ENCODE data around the gene KCNJ16.
"Not testable (repeated sequence)": the region's sequence is repeated elsewhere in the genome, so short reads cannot be mapped to it uniquely, and the experiment has no call there.

The KCNJ16 gene

DNA sequence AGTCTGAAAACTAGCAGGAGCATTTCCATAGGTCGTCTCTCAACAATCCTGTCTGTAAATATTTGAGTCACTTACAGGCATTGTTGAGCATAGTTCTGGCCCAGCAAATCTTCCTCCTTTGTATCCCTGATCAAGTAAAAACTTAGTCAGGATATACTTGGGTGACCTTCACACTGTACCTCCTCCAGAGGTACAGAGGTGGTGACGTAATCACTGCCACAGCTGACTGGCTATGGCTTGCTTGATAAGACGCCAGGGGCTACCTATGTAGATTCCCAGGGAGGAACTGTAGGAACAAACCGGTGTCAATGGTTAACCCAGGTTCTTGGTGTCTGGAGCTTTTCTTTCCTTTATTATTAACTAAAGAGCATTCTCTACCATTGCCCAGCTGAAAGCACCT lies at the start of gene KCNJ16:
KCNJ16 (plus strand) TSS at position 270 of the 400 bp plus-strand sequence. CDS start 56,863 bp downstream, outside the sequence.
- H3K4me1 ChIP-seq (ENCODE audit: control insufficient read depth, insufficient read depth, low read length), result no peaks in the 10 kb centered on the region
- H3K27me3 ChIP-seq (ENCODE audit: control insufficient read depth, insufficient read depth, low read length), result no peaks in the 10 kb centered on the region
- no peak within 1 kb of the TSS for H3K4me3 ChIP-seq (ENCODE audit: low read length)
- no peak within 1 kb of the TSS for H3K27ac ChIP-seq (ENCODE audit: low read depth, low read length)
- no peak within 1 kb of the TSS for H3K9ac ChIP-seq (ENCODE audit: low read length)
- H3K36me3 ChIP-seq (ENCODE audit: control insufficient read depth, insufficient read depth, low read length), result no peaks in the 10 kb centered on the region

DNA sequence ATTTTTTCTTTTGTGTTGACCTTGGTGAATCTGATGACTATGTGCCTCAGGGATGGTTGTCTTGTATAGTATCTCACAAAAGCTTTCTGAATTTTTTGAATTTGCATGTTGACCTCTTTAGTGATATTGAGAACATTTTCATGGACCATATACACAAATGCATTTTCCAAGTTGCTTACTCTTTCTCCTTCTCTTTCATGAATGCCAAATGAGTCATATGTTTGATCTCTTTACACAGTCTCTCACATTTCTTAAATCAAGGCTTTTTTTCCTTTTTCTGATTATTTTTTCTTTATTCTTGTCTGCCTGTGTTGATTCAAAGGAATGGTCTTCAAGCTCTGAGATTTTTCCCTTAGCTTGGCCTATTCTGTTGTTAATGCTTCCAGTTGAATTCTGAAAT lies 46.6 kb upstream of the KCNJ16 start:
- no peaks in the 10 kb centered on the region for H3K27me3 ChIP-seq (ENCODE audit: control insufficient read depth, insufficient read depth, low read length)
- H3K4me3 ChIP-seq (ENCODE audit: low read length), result no peak overlapping the region
- no peaks in the 10 kb centered on the region for H3K4me1 ChIP-seq (ENCODE audit: control insufficient read depth, insufficient read depth, low read length)
- no peak overlapping the region for H3K9ac ChIP-seq (ENCODE audit: low read length)
- no peaks in the 10 kb centered on the region for H3K36me3 ChIP-seq (ENCODE audit: control insufficient read depth, insufficient read depth, low read length)
- no peak overlapping the region for H3K27ac ChIP-seq (ENCODE audit: low read depth, low read length)

DNA sequence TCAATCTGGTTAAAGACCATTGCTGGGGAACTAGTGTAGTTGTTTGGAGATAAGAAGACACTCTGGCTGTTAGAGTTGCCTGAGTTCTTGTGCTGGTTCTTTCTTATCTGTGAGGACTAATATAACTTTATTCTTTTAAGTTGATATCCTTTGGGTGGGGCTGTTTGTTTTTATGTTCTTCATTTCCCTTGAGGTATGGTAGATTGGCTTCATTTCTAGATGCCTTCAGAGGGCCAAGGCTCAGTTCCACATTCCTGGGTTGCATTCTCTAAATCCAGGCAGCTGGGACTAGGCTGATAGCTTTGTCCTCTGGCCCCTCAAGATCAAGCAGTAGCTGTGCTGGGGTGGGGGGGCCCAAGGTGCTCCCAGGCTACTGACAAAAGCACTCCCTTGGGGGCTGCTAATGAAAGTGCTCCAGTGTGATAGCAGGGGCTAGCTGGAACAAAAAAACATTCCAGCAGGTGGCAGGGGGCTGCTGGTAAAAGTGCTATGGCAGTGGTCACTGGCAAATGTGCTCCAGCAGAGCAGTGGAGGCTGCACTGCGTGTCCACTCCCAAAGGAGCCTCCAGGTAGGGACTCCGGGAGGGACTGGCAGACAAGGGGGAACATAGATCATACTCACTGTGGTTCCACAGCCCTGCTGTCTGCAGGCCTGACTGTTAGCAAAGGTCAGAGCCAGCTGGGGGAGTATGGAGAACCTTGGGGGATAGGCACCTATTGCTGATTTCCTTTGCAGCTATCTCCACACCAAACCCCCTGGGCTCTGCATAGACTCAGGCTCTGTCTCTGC lies 45.9 kb upstream of the KCNJ16 start:
- Histone ChIP-seq H3K4me3 (ENCODE audit: low read length) (no peak overlapping the region), H3K27ac (ENCODE audit: low read depth, low read length) (no peak overlapping the region), H3K27me3 (ENCODE audit: control insufficient read depth, insufficient read depth, low read length) (no peaks in the 10 kb centered on the region), H3K36me3 (ENCODE audit: control insufficient read depth, insufficient read depth, low read length) (no peaks in the 10 kb centered on the region), H3K4me1 (ENCODE audit: control insufficient read depth, insufficient read depth, low read length) (no peaks in the 10 kb centered on the region), H3K9ac (ENCODE audit: low read length) (no peak overlapping the region)

DNA sequence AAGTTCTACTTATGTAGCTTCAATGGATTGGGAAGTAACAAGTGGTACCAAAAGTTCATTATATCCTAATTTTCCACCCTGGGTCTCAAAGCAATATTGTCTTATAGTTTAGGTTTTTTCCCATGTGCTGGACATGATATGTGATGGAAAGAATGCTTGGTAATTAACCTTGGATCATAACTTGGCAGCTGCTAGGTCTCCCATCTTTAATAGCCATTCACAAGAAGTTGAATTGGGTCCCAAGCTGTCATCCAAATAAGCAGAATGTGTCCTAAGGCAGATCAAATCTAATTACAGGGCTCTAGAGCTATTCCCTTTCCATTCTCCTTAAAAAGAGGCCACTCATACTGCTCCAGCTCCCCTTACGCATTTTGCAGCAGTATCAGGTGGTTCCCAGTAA lies 44.7 kb upstream of the KCNJ16 start:
- no peaks in the 10 kb centered on the region for H3K36me3 ChIP-seq (ENCODE audit: control insufficient read depth, insufficient read depth, low read length)
- no peak overlapping the region for H3K4me3 ChIP-seq (ENCODE audit: low read length)
- no peak overlapping the region for H3K9ac ChIP-seq (ENCODE audit: low read length)
- no peak overlapping the region for H3K27ac ChIP-seq (ENCODE audit: low read depth, low read length)
- no peaks in the 10 kb centered on the region for H3K4me1 ChIP-seq (ENCODE audit: control insufficient read depth, insufficient read depth, low read length)
- H3K27me3 ChIP-seq (ENCODE audit: control insufficient read depth, insufficient read depth, low read length), result no peaks in the 10 kb centered on the region

DNA sequence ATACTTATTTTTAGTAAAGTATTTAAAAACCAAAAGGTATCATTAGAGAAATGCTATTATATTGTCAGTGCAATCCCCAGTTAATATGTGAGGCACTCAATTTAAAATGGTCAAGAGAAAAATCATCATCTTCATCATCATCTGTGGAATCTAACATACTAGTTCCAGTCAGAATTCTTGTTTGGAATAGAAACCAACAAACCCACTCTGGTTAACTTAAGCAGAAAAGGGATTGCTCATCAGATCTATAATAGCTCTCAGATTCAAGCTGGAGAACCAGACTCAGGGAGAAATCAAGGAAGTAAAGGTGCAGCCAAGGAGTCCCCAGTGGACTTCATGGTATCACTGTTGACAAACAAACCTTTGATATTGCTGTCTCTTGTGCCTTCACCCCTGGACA lies 43.7 kb upstream of the KCNJ16 start:
- Histone ChIP-seq H3K27ac (ENCODE audit: low read depth, low read length) (no peak overlapping the region), H3K9ac (ENCODE audit: low read length) (no peak overlapping the region), H3K36me3 (ENCODE audit: control insufficient read depth, insufficient read depth, low read length) (no peaks in the 10 kb centered on the region), H3K4me3 (ENCODE audit: low read length) (no peak overlapping the region), H3K4me1 (ENCODE audit: control insufficient read depth, insufficient read depth, low read length) (no peaks in the 10 kb centered on the region), H3K27me3 (ENCODE audit: control insufficient read depth, insufficient read depth, low read length) (no peaks in the 10 kb centered on the region)

DNA sequence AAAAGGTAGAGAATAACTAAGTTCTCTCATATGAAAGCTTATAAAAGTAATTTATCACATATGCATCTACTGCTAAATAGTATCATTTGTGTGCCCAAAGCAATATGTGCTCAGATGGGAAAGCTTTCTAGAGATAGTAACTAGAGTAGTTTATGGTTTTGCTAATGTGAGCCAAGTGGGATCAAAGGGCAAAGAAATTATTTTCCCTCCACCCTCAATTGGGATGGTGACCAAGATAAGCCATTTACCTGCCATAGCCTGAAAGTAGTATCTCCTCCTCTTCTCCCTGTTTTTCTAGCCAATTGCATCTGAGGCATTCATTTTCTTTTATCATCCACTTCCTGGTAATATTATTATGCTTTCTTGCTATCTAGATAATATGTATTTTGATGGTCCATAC lies 41.9 kb upstream of the KCNJ16 start:
- Histone ChIP-seq H3K36me3 (ENCODE audit: control insufficient read depth, insufficient read depth, low read length) (no peaks in the 10 kb centered on the region), H3K4me1 (ENCODE audit: control insufficient read depth, insufficient read depth, low read length) (no peaks in the 10 kb centered on the region), H3K27me3 (ENCODE audit: control insufficient read depth, insufficient read depth, low read length) (no peaks in the 10 kb centered on the region), H3K27ac (ENCODE audit: low read depth, low read length) (no peak overlapping the region), H3K4me3 (ENCODE audit: low read length) (no peak overlapping the region), H3K9ac (ENCODE audit: low read length) (no peak overlapping the region)

DNA sequence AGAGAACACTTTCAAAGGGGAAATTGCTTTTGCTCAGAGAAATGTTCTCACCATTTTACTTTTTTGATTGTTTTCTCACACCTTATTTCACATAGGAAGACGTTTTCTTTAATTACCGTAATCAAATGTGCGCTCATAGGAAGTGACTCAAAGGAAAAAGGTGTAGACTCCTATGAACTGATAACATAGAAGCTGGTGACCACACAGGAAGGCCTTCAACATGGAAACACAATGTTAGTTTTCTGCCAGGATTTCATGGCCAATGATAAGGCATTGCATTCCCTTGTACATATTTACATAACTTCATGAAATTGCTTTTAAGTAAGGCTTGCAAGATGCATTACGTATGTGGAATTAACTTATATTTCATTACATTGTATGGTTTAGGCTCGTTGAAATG lies 40.9 kb upstream of the KCNJ16 start:
- no peak overlapping the region for H3K27ac ChIP-seq (ENCODE audit: low read depth, low read length)
- no peaks in the 10 kb centered on the region for H3K27me3 ChIP-seq (ENCODE audit: control insufficient read depth, insufficient read depth, low read length)
- H3K36me3 ChIP-seq (ENCODE audit: control insufficient read depth, insufficient read depth, low read length), result no peaks in the 10 kb centered on the region
- no peaks in the 10 kb centered on the region for H3K4me1 ChIP-seq (ENCODE audit: control insufficient read depth, insufficient read depth, low read length)
- no peak overlapping the region for H3K9ac ChIP-seq (ENCODE audit: low read length)
- no peak overlapping the region for H3K4me3 ChIP-seq (ENCODE audit: low read length)

DNA sequence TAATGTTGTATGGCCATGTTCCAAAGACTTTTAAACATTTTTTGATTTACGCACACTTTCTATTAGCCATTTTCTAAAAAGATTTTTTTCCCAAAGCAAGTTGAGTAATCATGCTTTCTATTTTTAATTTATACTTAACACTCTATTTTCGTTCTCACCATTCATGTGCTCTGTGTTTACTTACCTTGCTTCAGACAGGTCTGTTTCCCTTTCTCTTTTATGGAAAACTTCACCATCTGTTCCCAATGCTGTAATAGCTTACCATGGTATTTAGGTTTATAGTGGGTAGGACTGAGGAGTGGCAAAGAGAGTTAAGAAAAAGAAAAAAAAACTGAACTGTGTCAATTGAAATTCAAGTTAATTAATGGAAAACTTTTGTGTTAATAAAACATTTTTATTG lies 37.5 kb upstream of the KCNJ16 start:
- no peak overlapping the region for H3K9ac ChIP-seq (ENCODE audit: low read length)
- no peaks in the 10 kb centered on the region for H3K36me3 ChIP-seq (ENCODE audit: control insufficient read depth, insufficient read depth, low read length)
- H3K27ac ChIP-seq (ENCODE audit: low read depth, low read length), result no peak overlapping the region
- H3K27me3 ChIP-seq (ENCODE audit: control insufficient read depth, insufficient read depth, low read length), result no peaks in the 10 kb centered on the region
- no peaks in the 10 kb centered on the region for H3K4me1 ChIP-seq (ENCODE audit: control insufficient read depth, insufficient read depth, low read length)
- no peak overlapping the region for H3K4me3 ChIP-seq (ENCODE audit: low read length)

DNA sequence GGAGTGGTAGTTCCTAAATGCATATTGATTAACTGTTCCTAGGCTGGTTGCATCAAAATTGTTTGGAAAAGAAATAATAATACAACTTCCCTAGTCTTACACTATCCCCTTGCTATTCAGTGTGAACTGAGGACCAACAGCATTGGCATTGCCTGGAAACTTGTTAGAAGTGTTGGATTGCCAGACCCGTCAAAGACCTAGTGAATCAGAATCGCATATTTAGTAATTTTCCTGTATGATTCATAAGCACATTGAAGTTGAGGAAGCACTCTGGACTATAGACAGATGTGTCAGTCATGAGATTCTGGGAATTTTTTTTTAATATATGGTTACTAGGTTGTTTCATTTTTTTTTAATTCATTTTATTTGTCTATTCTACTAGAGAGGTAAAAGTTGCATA lies 34.7 kb upstream of the KCNJ16 start:
- no peak overlapping the region for H3K4me3 ChIP-seq (ENCODE audit: low read length)
- no peaks in the 10 kb centered on the region for H3K27me3 ChIP-seq (ENCODE audit: control insufficient read depth, insufficient read depth, low read length)
- no peaks in the 10 kb centered on the region for H3K4me1 ChIP-seq (ENCODE audit: control insufficient read depth, insufficient read depth, low read length)
- no peaks in the 10 kb centered on the region for H3K36me3 ChIP-seq (ENCODE audit: control insufficient read depth, insufficient read depth, low read length)
- H3K27ac ChIP-seq (ENCODE audit: low read depth, low read length), result no peak overlapping the region
- no peak overlapping the region for H3K9ac ChIP-seq (ENCODE audit: low read length)

DNA sequence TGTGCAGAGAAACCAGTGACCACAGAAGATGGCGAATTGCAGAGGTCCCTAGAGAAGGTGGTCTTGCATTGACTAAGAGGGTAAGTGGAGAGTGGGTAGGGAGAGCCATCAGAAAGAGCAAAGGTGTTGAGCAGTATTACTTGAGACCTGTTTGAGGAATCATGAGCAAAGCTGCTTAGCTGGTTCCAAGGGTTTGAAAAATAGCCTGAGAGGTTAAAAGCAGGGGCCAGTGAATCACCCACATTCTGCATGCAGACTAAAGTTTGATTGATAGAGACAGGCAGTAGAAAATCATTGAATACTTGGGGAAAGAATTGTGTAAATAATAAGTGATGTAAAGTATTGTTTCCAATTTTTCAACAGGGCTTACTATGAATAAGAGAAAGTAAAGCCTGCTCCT lies 34.0 kb upstream of the KCNJ16 start:
- Histone ChIP-seq H3K9ac (ENCODE audit: low read length) (no peak overlapping the region), H3K4me3 (ENCODE audit: low read length) (no peak overlapping the region), H3K4me1 (ENCODE audit: control insufficient read depth, insufficient read depth, low read length) (no peaks in the 10 kb centered on the region), H3K27me3 (ENCODE audit: control insufficient read depth, insufficient read depth, low read length) (no peaks in the 10 kb centered on the region), H3K36me3 (ENCODE audit: control insufficient read depth, insufficient read depth, low read length) (no peaks in the 10 kb centered on the region), H3K27ac (ENCODE audit: low read depth, low read length) (no peak overlapping the region)

DNA sequence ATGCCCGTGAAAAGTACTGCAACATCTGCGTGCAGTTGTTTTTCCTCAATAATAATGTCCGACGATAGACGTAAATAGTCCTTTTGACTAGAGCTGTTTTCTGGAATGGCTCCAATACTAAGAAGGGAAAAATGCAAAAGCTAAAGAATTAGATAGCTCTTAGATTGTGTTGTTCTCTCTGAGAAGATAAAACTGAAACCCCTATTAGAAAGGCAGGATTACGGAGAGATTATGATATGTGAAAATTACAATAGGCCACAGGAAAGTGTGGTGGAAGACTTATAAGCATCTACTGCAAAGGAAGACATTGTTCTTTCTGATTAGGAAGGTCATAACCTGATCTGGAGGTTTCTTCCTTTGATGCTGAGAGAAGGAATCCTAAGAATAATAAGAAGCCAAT lies 33.5 kb upstream of the KCNJ16 start:
- Histone ChIP-seq H3K9ac (ENCODE audit: low read length) (no peak overlapping the region), H3K4me3 (ENCODE audit: low read length) (no peak overlapping the region), H3K27me3 (ENCODE audit: control insufficient read depth, insufficient read depth, low read length) (no peaks in the 10 kb centered on the region), H3K27ac (ENCODE audit: low read depth, low read length) (no peak overlapping the region), H3K4me1 (ENCODE audit: control insufficient read depth, insufficient read depth, low read length) (no peaks in the 10 kb centered on the region), H3K36me3 (ENCODE audit: control insufficient read depth, insufficient read depth, low read length) (no peaks in the 10 kb centered on the region)

DNA sequence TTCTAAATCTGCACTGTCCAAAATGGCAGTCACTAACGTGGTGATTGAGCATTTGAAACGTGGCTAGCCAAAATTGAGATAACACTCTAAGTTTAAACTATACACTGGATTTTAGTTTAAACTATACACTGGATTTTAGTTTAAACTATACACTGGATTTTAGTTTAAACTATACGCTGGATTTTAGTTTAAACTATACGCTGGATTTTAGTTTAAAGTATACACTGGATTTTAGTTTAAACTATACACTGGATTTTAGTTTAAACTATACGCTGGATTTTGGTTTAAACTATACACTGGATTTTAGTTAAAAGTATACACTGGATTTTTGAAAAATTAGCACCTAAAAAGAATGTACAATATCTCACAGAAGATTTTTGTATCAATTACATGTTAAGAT lies 29.2 kb upstream of the KCNJ16 start:
- not testable (repeated sequence) for H3K9ac ChIP-seq (ENCODE audit: low read length); H3K36me3 ChIP-seq (ENCODE audit: control insufficient read depth, insufficient read depth, low read length)

DNA sequence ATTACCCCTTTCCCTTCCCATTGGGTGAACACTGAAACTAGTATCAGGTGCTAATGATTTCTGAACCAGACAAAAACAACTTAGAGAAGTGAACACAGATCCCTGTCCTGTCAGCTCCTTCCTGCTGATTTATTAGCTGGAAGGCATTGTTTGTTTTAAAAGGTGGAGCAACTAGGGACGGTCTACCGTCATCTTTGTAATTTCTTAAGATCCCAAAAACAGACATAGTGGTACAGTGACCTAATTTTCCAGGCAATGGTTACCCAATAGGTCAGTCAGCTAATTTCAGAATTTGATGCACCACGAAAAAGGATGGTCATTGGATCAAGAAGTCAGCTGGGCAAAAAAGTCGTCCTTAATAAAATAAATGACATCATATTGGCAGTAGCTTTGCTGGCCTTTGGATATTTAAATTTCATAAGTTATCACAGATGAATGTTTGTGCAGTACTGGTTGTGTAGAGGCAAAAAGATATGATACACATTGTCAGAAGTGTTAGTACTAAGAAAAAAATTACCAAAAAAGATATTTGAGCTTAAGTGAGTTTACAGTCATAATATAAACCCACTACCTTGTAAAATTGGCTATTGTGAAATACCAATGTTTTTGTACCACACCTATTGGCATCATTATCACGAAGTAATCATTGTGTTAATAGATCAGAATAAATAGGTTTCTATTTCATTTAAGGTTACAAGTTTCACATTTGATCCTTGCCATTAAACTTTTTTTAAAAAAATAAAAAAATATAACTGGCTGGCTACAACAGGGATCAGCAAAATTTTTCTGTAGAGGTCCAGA lies 27.2 kb upstream of the KCNJ16 start:
- no peak overlapping the region for H3K9ac ChIP-seq (ENCODE audit: low read length)
- H3K36me3 ChIP-seq (ENCODE audit: control insufficient read depth, insufficient read depth, low read length), result no peaks in the 10 kb centered on the region
- no peak overlapping the region for H3K4me3 ChIP-seq (ENCODE audit: low read length)
- H3K4me1 ChIP-seq (ENCODE audit: control insufficient read depth, insufficient read depth, low read length), result no peaks in the 10 kb centered on the region
- no peaks in the 10 kb centered on the region for H3K27me3 ChIP-seq (ENCODE audit: control insufficient read depth, insufficient read depth, low read length)
- H3K27ac ChIP-seq (ENCODE audit: low read depth, low read length), result no peak overlapping the region

More for the DNA sequence above, 29.2 kb upstream of the KCNJ16 start:
- H3K4me3 ChIP-seq (ENCODE audit: low read length); H3K4me1 ChIP-seq (ENCODE audit: control insufficient read depth, insufficient read depth, low read length); H3K27ac ChIP-seq (ENCODE audit: low read depth, low read length); H3K27me3 ChIP-seq (ENCODE audit: control insufficient read depth, insufficient read depth, low read length): not testable (repeated sequence)

Data from rectal smooth muscle tissue (tissue), 1 donor.